Naive B cell (primary cell): ENCODE measurements around the gene AKAP13. TPM values are rescaled to one million over a fixed set of nuclear protein-coding genes. Genes with fewer than 3 reads are reported as not detected.

Experiments used
- ATAC-seq, 2 donors: fragments of 150-1000 bp; cut with Tn5 transposase; 2 replicates each; pipeline ENCODE4 v1.10.0; 2021; ENCODE audit warnings: low read depth in 2 of 2, mild to moderate bottlenecking in 2 of 2, moderate library complexity in 2 of 2
- DNase-seq: peaks from one replicate; pipeline ENCODE4 v3.0.0; 2022
- H3K27ac Mint-ChIP-seq, 6 donors: one replicate each; pipeline ENCODE4 v1.8.0; 2020 to 2022; ENCODE audit warnings: mild to moderate bottlenecking in 6 of 6, mixed read lengths in 6 of 6, moderate library complexity in 5 of 6, inconsistent platforms in 2 of 6
- H3K27me3 Mint-ChIP-seq, 3 donors: one replicate each; pipeline ENCODE4 v1.8.0; 2021 to 2022; ENCODE audit warnings: mixed read lengths in 3 of 3, mild to moderate bottlenecking in 1 of 3
- H3K36me3 Mint-ChIP-seq, 2 donors: one replicate each; pipeline ENCODE4 v1.8.0; 2020 to 2022; ENCODE audit warnings: mixed read lengths in 2 of 2, inconsistent platforms in 1 of 2, mild to moderate bottlenecking in 1 of 2
- H3K4me1 Mint-ChIP-seq, 3 donors: one replicate each; pipeline ENCODE4 v1.8.0; 2020 to 2022; ENCODE audit warnings: mixed read lengths in 3 of 3, inconsistent platforms in 1 of 3, mild to moderate bottlenecking in 1 of 3, moderate library complexity in 1 of 3
- H3K4me3 Mint-ChIP-seq, 8 donors: one replicate each; pipeline ENCODE4 v1.8.0; 2020 to 2022; ENCODE audit warnings: mild to moderate bottlenecking in 8 of 8, mixed read lengths in 8 of 8, moderate library complexity in 8 of 8, inconsistent platforms in 2 of 8
- H3K9me3 Mint-ChIP-seq, 7 donors: one replicate each; pipeline ENCODE4 v1.8.0; 2020 to 2022; ENCODE audit warnings: mixed read lengths in 7 of 7, mild to moderate bottlenecking in 5 of 7, inconsistent platforms in 2 of 7, moderate library complexity in 1 of 7
- polyA plus RNA-seq, 6 donors: library from polyadenylated mRNA; unstranded; fragments of 300-500 nt; fragmentation: Illumina TruSeq; gene quantifications; one replicate each; pipeline ENCODE4 v1.2.3, GENCODE V29; 2021; ENCODE audit warnings: low read depth in 6 of 6

The AKAP13 gene
- polyA plus RNA-seq, 6 donors from 2014 or later: 63.4 to 185 (median 122) TPM

DNA sequence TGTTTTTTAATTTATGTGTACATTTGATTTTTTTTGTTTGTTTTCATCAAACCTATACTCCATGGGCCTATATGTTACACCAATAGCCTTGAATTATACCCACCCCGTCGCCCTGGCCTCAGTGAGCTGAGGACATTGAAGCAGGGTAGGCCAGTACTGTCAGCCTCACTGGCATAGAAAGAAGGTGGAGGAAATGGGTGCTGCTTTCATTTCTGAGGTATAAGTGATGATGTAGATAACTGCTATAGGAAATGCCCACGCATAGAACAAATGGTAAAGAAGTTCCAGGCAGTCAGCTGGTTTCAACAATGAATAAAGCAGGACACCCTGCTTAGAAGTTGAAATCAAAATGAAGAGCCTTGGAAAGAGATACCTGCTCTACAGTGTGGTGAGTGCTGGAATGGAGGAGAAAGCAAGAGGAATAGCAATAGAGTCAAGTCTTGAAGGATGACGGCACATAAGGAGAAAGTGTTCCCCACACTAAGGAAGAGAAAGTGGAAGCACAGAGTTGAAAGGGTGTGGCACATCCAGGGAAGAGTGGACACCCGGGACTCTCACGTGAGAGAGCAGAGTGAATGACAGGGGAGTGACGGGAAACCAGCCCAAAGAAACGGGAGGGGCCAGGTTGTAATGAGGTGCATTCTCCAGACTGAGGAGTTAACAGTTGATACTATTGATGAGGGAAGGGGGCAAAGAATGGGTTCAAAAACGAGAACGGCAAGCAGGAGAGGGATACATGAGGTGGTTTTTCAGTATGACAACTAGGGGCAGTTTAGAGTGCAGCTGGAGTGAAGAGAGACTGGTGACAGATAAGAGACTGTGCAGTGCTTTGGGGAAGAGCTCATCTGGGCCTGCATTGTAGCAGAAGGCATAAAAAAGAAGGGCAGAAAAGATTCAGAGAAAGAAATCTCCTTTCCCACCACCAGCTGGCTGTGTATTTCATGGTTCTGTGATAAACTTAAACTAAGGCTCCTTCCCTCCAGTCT, 343.9 kb downstream of the AKAP13 start:
- no peak for ATAC-seq
- Mint-ChIP-seq H3K4me1 (peaks cover 0 to 9% (median 0%) of the 10 kb centered on the region in 3 donors), H3K4me3 (peak overlapping the region in 1 of 8 donors; percentile 27), H3K9me3 (no peaks in the 10 kb centered on the region), H3K36me3 (peaks cover 29 to 33% of the 10 kb centered on the region in 2 donors), H3K27me3 (no peaks in the 10 kb centered on the region), H3K27ac (peak overlapping the region; percentile 2 to 74 (median 42))
- no peak for DNase-seq

DNA sequence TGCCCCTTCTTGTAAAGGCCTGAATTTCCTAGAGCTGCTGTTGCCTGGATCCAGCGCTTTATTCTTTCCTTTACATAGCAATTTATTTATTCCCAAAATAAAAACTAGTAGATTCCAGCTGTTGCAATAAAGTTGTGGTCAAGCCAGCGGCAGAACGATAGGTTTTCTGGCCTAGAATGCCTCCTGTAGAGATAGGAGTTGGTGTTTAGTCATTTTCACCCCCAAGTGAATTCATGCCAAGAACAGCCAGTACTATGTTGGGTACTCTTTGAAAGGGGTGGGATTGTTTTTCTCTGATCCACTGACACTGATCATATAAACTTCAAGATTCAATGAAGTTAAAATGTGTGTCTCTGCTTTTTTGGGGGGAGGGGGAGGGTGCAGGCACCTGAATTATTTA, 344.6 kb downstream of the AKAP13 start:
- peaks cover 29 to 33% of the 10 kb centered on the region in 2 donors for H3K36me3 Mint-ChIP-seq
- no peaks in the 10 kb centered on the region for H3K27me3 Mint-ChIP-seq
- H3K4me3 Mint-ChIP-seq: no peak overlapping the region
- H3K9me3 Mint-ChIP-seq: no peaks in the 10 kb centered on the region
- H3K4me1 Mint-ChIP-seq: peaks cover 0 to 9% (median 4%) of the 10 kb centered on the region in 3 donors
- H3K27ac Mint-ChIP-seq: peak overlapping the region in 3 of 6 donors; percentile 20 to 74 (median 34)
- no peak for ATAC-seq
- no peak for DNase-seq

DNA sequence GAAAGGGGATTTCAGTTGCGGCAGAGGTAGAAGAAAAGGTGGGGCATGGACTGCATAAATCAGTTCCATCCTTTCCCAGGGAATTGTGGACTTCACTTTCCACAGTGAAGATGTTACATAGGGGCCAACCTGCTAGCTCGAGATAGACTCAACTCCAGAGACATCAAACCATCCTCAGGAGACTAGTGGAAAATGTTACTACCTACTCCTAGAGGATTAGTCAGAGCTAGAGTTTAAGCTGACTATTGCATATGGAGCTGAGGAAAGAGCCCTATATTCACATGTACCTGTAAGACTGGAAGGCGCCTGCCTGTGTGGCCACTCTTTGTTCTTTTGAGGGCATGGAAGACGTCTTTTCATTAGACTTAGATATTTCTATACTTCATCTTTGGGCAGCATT, 345.2 kb downstream of the AKAP13 start:
- H3K27me3 Mint-ChIP-seq: no peaks in the 10 kb centered on the region
- no peak for DNase-seq

DNA sequence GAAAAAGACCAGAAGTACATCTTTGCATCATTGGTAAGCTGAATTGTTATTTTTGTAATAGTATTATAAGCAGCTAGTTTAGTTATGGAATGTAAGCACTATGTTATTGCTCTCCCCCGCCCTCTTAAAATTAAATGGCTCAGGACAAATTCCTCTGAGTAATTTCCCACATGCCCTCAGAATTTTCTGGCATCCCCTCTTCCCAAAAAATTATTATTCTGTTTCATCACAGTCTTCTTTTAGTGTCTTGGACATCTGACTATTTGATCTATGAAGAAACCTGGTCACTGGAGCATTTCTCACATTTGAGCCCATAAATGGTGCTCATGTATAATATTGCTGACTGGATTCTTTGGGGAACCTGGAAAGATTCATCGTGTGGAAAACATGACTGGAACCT, 346.1 kb downstream of the AKAP13 start:
- DNase-seq (no peak), ATAC-seq (no peak)
- H3K27ac Mint-ChIP-seq: peak overlapping the region in 2 of 6 donors; percentile 82
- peaks cover 33 to 42% of the 10 kb centered on the region in 2 donors for H3K36me3 Mint-ChIP-seq
- no peaks in the 10 kb centered on the region for H3K27me3 Mint-ChIP-seq
- H3K9me3 Mint-ChIP-seq: no peaks in the 10 kb centered on the region
- H3K4me3 Mint-ChIP-seq: no peak overlapping the region
- H3K4me1 Mint-ChIP-seq: peaks cover 5 to 9% (median 7%) of the 10 kb centered on the region in 3 donors

More for the DNA sequence above, 345.2 kb downstream of the AKAP13 start:
- peaks cover 5 to 9% (median 7%) of the 10 kb centered on the region in 3 donors for H3K4me1 Mint-ChIP-seq
- ATAC-seq: no peak
- no peaks in the 10 kb centered on the region for H3K9me3 Mint-ChIP-seq
- no peak overlapping the region for H3K4me3 Mint-ChIP-seq
- H3K36me3 Mint-ChIP-seq: peaks cover 33% of the 10 kb centered on the region in 2 donors
- H3K27ac Mint-ChIP-seq: peak overlapping the region in 3 of 6 donors; percentile 4 to 42 (median 39)

GRCh38 chr15:85727068-85727467, 346.7 kb downstream of the AKAP13 start:
- H3K27ac Mint-ChIP-seq: peak overlapping the region in 2 of 6 donors; percentile 36 to 82
- H3K4me3 Mint-ChIP-seq: no peak overlapping the region
- H3K9me3 Mint-ChIP-seq: no peaks in the 10 kb centered on the region
- no peak for ATAC-seq
- H3K36me3 Mint-ChIP-seq: peaks cover 33 to 45% of the 10 kb centered on the region in 2 donors
- DNase-seq: no peak
- H3K4me1 Mint-ChIP-seq: peaks cover 5 to 9% (median 7%) of the 10 kb centered on the region in 3 donors
- H3K27me3 Mint-ChIP-seq: no peaks in the 10 kb centered on the region

DNA sequence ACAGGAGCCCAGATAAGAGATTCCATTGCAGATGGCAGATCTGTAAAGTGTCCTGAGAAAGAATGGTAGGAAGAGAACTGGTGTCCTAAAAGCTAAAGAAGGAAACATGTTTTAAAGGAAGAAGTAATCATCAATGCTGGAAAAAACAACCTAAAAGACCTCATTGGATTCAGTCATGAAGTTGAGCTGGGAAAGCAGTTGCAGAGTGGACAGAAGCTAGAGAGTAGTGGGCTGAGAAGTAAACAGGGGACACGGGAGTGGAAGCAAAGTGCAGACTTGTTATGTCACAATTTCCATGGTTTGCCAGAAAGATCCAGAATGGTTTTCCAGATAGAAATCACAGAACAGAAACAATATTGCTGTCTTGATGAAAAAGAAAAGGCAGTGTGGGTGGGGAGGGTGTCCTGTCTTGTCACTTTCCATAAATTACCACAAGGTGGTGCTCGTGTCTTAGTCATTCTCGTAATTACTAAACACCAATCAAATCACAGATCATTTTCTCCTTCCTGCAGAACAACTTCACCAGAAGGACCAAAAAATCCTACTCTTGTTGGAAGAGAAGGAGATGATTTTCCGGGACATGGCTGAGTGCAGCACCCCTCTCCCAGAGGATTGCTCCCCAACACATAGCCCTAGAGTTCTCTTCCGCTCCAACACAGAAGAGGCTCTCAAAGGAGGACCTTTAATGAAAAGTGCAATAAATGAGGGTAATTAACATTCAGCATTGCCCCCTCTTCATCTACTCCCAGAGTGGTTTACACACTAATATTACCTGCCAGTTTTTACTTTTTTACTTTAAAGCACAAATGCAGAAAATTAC, 349.8 kb downstream of the AKAP13 start:
- H3K27ac Mint-ChIP-seq: peak overlapping the region in 5 of 6 donors; percentile 24 to 81 (median 67)
- H3K27me3 Mint-ChIP-seq: no peaks in the 10 kb centered on the region
- H3K4me1 Mint-ChIP-seq: peaks cover 5 to 10% (median 7%) of the 10 kb centered on the region in 3 donors
- peak; percentile 43 for DNase-seq
- peak overlapping the region in 1 of 8 donors; percentile 11 for H3K4me3 Mint-ChIP-seq
- H3K36me3 Mint-ChIP-seq: peaks cover 39 to 68% of the 10 kb centered on the region in 2 donors
- peaks cover 2 to 19% (median 12%) of the 10 kb centered on the region in 7 donors for H3K9me3 Mint-ChIP-seq
- peak; percentile 64 to 84 for ATAC-seq

DNA sequence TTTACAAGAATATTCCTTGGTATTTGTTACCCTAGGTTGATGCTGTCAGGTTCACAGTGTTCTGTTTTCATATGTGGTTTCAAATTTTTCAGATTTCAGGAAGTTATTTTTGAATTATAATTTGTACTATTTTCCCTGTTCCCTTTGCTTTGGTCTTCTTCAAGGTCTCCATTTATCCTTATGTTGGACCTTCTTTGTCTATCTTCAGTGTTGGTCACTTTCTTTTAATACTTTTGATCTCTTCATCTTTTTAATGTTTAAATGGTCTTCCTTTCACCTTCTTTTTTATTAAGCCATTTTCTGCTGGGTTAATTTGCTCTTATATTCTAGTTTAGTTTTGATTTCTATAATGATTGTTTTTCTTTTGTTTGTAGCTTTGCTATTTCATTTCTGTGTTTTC, 353.0 kb downstream of the AKAP13 start:
- H3K4me3 Mint-ChIP-seq: peak overlapping the region in 1 of 8 donors; percentile 31

GRCh38 chr15:85737061-85737460, 356.7 kb downstream of the AKAP13 start:
- Mint-ChIP-seq H3K4me1 (peaks cover 0 to 5% (median 0%) of the 10 kb centered on the region in 3 donors), H3K4me3 (peak overlapping the region in 1 of 8 donors; percentile 15), H3K9me3 (peaks cover 2 to 19% (median 12%) of the 10 kb centered on the region in 7 donors), H3K27ac (peak overlapping the region in 1 of 6 donors; percentile 7), H3K27me3 (no peaks in the 10 kb centered on the region), H3K36me3 (peaks cover 32 to 37% of the 10 kb centered on the region in 2 donors)
- DNase-seq: no peak
- no peak for ATAC-seq

More for the DNA sequence above, 353.0 kb downstream of the AKAP13 start:
- H3K27ac Mint-ChIP-seq: peak overlapping the region in 3 of 6 donors; percentile 66 to 90 (median 69)
- DNase-seq (no peak), ATAC-seq (no peak)
- peaks cover 5 to 10% (median 7%) of the 10 kb centered on the region in 3 donors for H3K4me1 Mint-ChIP-seq
- H3K9me3 Mint-ChIP-seq: peaks cover 2 to 19% (median 12%) of the 10 kb centered on the region in 7 donors
- H3K36me3 Mint-ChIP-seq: peaks cover 40 to 54% of the 10 kb centered on the region in 2 donors
- no peaks in the 10 kb centered on the region for H3K27me3 Mint-ChIP-seq

DNA sequence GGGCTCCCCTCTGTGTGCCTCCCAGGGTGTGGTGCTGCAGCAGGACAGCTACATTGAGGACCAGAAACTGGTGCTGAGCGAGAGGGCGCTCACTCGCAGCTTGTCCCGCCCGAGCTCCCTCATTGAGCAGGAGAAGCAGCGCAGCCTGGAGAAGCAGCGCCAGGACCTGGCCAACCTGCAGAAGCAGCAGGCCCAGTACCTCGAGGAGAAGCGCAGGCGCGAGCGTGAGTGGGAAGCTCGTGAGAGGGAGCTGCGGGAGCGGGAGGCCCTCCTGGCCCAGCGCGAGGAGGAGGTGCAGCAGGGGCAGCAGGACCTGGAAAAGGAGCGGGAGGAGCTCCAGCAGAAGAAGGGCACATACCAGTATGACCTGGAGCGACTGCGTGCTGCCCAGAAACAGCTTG, 360.6 kb downstream of the AKAP13 start:
- Mint-ChIP-seq H3K4me3 (peak overlapping the region in 2 of 8 donors; percentile 72), H3K36me3 (peaks cover 0 to 26% of the 10 kb centered on the region in 2 donors)

DNA sequence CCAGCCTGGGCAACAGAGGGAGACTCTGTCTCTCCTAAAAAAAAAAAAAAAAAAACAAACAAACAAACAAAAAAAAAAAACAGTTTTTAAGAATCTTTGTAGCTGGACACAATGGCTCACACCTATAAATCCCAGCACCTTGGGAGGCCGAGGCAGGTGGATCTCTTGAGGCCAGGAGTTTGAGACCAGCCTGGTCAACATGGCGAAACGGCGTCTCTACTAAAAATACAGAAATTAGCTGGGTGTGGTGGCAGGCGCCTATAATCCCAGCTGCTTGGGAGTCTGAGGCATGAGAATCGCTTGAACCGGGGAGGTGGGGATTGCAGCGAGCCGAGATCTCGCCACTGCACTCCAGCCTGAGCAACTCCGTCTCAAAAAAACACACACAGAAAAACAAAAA, 361.3 kb downstream of the AKAP13 start:
- H3K9me3 Mint-ChIP-seq: no peaks in the 10 kb centered on the region
- DNase-seq: no peak

More for the DNA sequence above, 360.6 kb downstream of the AKAP13 start:
- Mint-ChIP-seq H3K27ac (peak overlapping the region in 1 of 6 donors; percentile 20), H3K4me1 (no peaks in the 10 kb centered on the region), H3K9me3 (no peaks in the 10 kb centered on the region), H3K27me3 (no peaks in the 10 kb centered on the region)
- ATAC-seq (no peak), DNase-seq (no peak)

GRCh38 chr15:85742186-85742821, 361.9 kb downstream of the AKAP13 start:
- Mint-ChIP-seq H3K36me3 (peaks cover 0 to 26% of the 10 kb centered on the region in 2 donors), H3K4me3 (peak overlapping the region in 2 of 8 donors; percentile 7 to 42), H3K9me3 (no peaks in the 10 kb centered on the region), H3K4me1 (no peaks in the 10 kb centered on the region), H3K27ac (peak overlapping the region in 4 of 6 donors; percentile 7 to 87 (median 42)), H3K27me3 (no peaks in the 10 kb centered on the region)
- ATAC-seq: no peak
- no peak for DNase-seq

More for the DNA sequence above, 361.3 kb downstream of the AKAP13 start:
- Mint-ChIP-seq H3K36me3 (peaks cover 0 to 26% of the 10 kb centered on the region in 2 donors), H3K27me3 (no peaks in the 10 kb centered on the region), H3K4me1 (no peaks in the 10 kb centered on the region), H3K27ac (peak overlapping the region in 4 of 6 donors; percentile 45 to 86 (median 68)), H3K4me3 (no peak overlapping the region)
- ATAC-seq: no peak

DNA sequence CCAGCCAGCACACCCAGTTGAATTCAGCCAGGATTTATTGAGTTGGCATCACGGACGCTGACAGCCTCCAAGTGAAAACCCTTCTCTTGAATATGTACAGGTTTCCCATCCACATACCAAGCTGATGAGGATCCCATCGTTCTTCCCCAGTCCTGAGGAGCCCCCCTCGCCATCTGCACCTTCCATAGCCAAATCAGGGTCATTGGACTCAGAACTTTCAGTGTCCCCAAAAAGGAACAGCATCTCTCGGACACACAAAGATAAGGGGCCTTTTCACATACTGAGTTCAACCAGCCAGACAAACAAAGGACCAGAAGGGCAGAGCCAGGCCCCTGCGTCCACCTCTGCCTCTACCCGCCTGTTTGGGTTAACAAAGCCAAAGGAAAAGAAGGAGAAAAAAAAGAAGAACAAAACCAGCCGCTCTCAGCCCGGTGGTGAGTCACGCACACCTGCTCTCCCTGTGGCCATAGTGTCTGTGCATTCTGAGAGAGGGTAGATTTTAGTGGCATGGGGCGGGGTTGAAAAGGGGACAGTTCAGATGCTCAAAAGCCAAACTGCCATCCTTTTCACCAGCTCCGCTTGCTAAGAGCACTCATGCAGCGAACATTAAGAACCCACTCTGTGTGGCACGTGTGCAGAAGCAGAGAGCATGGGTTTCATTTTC, 363.1 kb downstream of the AKAP13 start:
- Mint-ChIP-seq H3K4me3 (no peak overlapping the region), H3K9me3 (no peaks in the 10 kb centered on the region), H3K4me1 (no peaks in the 10 kb centered on the region), H3K36me3 (peaks cover 0 to 26% of the 10 kb centered on the region in 2 donors), H3K27ac (peak overlapping the region in 4 of 6 donors; percentile 45 to 89 (median 84)), H3K27me3 (no peaks in the 10 kb centered on the region)
- DNase-seq (no peak), ATAC-seq (no peak)
